ENCODE measurements around the gene NTM. TPM values are rescaled to one million over a fixed set of nuclear protein-coding genes. Genes with fewer than 3 reads are reported as not detected.

Gene NTM
- polyA plus RNA-seq, 1 experiment: 33.6 TPM

DNA sequence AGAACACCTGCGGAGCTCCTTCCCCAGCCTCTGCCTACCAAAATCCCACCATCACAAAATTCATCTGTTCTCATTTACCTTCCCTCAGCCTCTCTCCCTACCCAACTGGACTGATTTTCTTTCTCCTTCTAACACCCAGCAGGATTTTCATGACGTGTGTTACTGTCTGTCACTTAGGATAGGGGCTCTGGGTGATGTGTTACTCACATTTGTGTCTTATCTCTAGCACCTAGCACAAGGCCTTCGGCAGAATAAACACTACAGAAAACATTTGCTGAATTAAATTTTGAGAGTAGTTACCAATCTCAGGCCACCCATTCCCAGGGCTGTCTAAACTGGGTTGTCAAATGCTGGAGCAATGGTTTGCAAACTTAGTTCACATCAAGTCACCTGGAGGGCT is 88.0 kb downstream of the NTM start:
- ChIA-PET POLR2A (no interaction called here), CTCF (interaction anchor here (1.0 kb wide), 1 partner anchor 16 kb away, joined by 3 read pairs; no protein-coding TSS in a partner anchor)
- TF ChIP-seq CTCF (IDR thresholded peaks at IDR 0.05; ENCODE audit: insufficient read depth, low read depth, low read length): no peak
- Histone ChIP-seq H3K4me3 (ENCODE audit: low read depth, low read length) (no peak overlapping the region), H3K36me3 (ENCODE audit: control insufficient read depth, insufficient read depth, low read length) (no peaks in the 10 kb centered on the region), H3K27me3 (ENCODE audit: control insufficient read depth, insufficient read depth, low read length) (no peaks in the 10 kb centered on the region)
- no peak for DNase-seq (ENCODE audit: low read depth)

DNA sequence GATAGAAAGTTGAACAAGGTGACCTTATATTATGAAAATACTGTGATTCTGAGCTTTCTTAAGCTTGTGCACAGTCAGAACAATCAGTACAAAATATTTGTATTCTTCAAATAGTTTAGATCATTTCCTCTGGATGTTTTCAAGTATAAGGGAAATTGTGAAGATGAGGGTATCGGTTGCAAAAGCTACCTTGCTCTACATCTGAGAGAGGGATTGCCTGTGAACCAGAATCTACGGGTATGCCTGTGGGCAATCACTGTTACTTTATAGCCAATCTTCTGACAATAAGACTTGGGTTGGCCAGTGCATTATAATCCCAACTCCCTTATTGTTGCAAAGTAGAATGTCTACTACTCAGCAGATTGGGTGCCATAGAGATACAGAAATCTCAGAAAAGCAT is 90.5 kb downstream of the NTM start:
- no peaks in the 10 kb centered on the region for H3K27me3 ChIP-seq (ENCODE audit: control insufficient read depth, insufficient read depth, low read length)

DNA sequence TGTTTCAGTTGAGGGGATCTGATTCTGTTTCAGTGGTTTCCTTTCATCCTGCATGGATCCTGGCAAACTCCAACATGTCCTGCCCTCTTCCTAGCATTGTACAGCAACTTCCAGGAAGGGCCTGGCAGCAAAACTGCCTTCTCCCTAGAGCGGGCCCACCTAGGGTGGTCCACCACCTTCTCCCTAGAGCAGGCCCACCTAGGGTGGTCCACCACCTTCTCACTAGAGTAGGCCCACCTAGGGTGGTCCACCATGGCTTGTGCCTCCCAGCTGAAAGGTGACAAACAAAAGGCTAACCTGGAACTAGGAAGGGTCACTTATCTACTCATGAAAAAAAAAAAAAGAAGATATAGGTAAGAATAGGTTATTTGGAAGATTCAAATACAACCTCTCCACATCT is 92.2 kb downstream of the NTM start:
- Histone ChIP-seq H3K4me3 (ENCODE audit: low read depth, low read length) (no peak overlapping the region), H3K36me3 (ENCODE audit: control insufficient read depth, insufficient read depth, low read length) (no peaks in the 10 kb centered on the region), H3K27me3 (ENCODE audit: control insufficient read depth, insufficient read depth, low read length) (no peaks in the 10 kb centered on the region)
- no peak for DNase-seq (ENCODE audit: low read depth)
- ChIA-PET CTCF (no interaction called here), POLR2A (no interaction called here)
- no peak for TF ChIP-seq CTCF (IDR thresholded peaks at IDR 0.05; ENCODE audit: insufficient read depth, low read depth, low read length)

More for the DNA sequence above, 90.5 kb downstream of the NTM start:
- DNase-seq (ENCODE audit: low read depth): no peak
- Histone ChIP-seq H3K36me3 (ENCODE audit: control insufficient read depth, insufficient read depth, low read length) (no peaks in the 10 kb centered on the region), H3K4me3 (ENCODE audit: low read depth, low read length) (no peak overlapping the region)
- ChIA-PET POLR2A (no interaction called here), CTCF (no interaction called here)
- no peak for TF ChIP-seq CTCF (IDR thresholded peaks at IDR 0.05; ENCODE audit: insufficient read depth, low read depth, low read length)

DNA sequence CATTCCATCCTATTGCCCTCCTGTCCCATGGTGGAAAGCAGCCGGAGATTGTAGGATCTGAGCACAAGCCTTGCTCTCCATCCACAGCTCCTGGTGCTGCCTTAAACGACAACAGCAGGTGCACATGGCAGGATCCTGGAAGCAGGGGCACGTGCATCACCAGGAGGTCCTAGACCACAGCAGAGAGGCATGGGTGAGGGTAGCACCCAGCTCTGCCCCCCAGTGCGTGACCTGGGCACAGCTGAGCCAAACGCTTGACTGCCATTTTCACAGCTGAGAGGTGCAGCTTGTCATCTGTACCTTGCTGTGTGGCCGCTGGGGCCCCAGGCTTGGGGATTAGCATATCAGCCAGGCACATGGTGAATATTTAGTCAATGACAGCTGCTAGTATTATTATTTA is 92.7 kb downstream of the NTM start:
- POLR2A ChIA-PET: no interaction called here
- TF ChIP-seq CTCF (IDR thresholded peaks at IDR 0.05; ENCODE audit: insufficient read depth, low read depth, low read length): no peak
- H3K4me3 ChIP-seq (ENCODE audit: low read depth, low read length): no peak overlapping the region
- no peaks in the 10 kb centered on the region for H3K36me3 ChIP-seq (ENCODE audit: control insufficient read depth, insufficient read depth, low read length)
- H3K27me3 ChIP-seq (ENCODE audit: control insufficient read depth, insufficient read depth, low read length): no peaks in the 10 kb centered on the region
- CTCF ChIA-PET: interaction anchor here (0.7 kb wide), 1 partner anchor 11 kb away, joined by 4 read pairs; no protein-coding TSS in a partner anchor
- no peak for DNase-seq (ENCODE audit: low read depth)

- ChIA-PET CTCF (interaction anchor here (0.7 kb wide), 1 partner anchor 11 kb away, joined by 4 read pairs; no protein-coding TSS in a partner anchor), POLR2A (no interaction called here)
- no peaks in the 10 kb centered on the region for H3K27me3 ChIP-seq (ENCODE audit: control insufficient read depth, insufficient read depth, low read length)
- no peak for TF ChIP-seq CTCF (IDR thresholded peaks at IDR 0.05; ENCODE audit: insufficient read depth, low read depth, low read length)
- no peak for DNase-seq (ENCODE audit: low read depth)
- H3K36me3 ChIP-seq (ENCODE audit: control insufficient read depth, insufficient read depth, low read length): no peaks in the 10 kb centered on the region
- H3K4me3 ChIP-seq (ENCODE audit: low read depth, low read length): no peak overlapping the region
These were observed 93.4 kb downstream of the NTM start for GRCh38 chr11:131463649-131464425.

Data from BJ (cell line).